ENCODE measurements around the gene TMEM131L. TPM values are rescaled to one million over a fixed set of nuclear protein-coding genes. Genes with fewer than 3 reads are reported as not detected.

TMEM131L gene
- total RNA-seq, 1 donor from 2014 or later: 18.9 TPM

DNA sequence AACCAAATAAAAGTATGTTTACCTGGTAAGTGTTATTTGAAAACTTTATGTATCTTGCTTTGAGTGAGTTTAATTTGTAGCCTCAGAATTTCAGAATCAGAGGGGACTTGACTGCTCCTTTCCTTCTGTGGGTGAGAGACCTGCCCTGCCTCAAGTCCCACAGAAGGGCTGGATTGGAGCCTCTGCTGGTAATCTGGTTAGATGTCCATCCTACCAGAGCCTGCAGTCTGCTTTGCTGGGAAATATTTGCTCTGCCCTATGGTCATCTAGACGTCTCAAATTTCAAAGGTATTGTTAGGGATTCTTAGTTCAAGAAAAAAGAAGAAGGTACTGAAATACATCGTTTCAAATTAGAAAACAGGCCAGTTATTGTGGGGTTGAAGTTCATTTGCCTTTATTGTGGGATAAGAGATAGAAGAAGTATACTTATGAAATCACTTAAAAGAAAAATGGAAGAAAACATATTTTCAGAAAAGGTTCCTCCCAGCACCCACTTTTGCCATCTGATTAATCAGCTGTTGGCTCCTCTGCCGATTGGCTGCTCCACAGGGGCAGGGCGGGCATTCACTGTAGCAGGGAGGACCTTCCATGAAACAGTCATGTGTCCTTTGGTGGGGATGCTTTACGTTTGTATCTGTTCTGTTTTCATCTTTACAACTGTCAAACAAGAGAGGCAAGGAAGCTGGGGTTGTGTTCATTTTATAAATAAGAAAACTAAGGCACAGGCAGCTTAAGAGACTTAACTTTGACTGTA lies 144.6 kb downstream of the TMEM131L start:
- DNase-seq (ENCODE audit: low spot score, unreplicated experiment): no peak
- no peaks in the 10 kb centered on the region for H3K27me3 Mint-ChIP-seq
- no peak for TF ChIP-seq CTCF (IDR thresholded peaks at IDR 0.05; ENCODE audit: unreplicated experiment)
- H3K9me3 Mint-ChIP-seq (ENCODE audit: low read depth): no peaks in the 10 kb centered on the region
- H3K4me1 Mint-ChIP-seq (ENCODE audit: low read depth): no peaks in the 10 kb centered on the region
- H3K36me3 Mint-ChIP-seq (ENCODE audit: insufficient read depth): peaks cover 16% of the 10 kb centered on the region
- no peak overlapping the region for H3K27ac Mint-ChIP-seq
- H3K4me3 Mint-ChIP-seq (ENCODE audit: low read depth): no peak overlapping the region

- no peak for DNase-seq (ENCODE audit: low spot score, unreplicated experiment)
- H3K27me3 Mint-ChIP-seq: no peaks in the 10 kb centered on the region
- H3K4me1 Mint-ChIP-seq (ENCODE audit: low read depth): no peaks in the 10 kb centered on the region
- H3K9me3 Mint-ChIP-seq (ENCODE audit: low read depth): no peaks in the 10 kb centered on the region
- H3K4me3 Mint-ChIP-seq (ENCODE audit: low read depth): no peak overlapping the region
- no peak overlapping the region for H3K27ac Mint-ChIP-seq
- no peak for TF ChIP-seq CTCF (IDR thresholded peaks at IDR 0.05; ENCODE audit: unreplicated experiment)
- H3K36me3 Mint-ChIP-seq (ENCODE audit: insufficient read depth): peaks cover 14% of the 10 kb centered on the region
Observed at GRCh38 chr4:153611679-153612078, 145.5 kb downstream of the TMEM131L start.

DNA sequence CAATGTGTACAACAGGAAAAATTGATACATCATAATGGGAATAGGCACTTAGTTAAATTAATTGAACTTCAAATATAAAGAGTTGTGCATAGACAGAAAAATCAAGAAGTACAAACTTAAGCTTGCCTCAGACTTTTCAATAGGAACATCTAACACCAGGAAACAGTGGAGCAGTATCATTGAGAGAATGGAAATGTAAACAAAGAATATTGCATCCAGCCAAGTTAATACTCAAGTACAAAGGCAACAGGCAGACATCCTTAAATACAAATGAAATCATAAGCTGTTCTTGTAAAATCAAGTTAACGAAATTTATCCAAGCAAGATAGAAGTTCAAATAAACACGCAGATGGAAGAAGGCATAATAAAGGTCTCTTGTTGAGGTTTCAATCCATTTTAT lies 146.7 kb downstream of the TMEM131L start:
- TF ChIP-seq CTCF (IDR thresholded peaks at IDR 0.05; ENCODE audit: unreplicated experiment): no peak
- Mint-ChIP-seq H3K4me1 (ENCODE audit: low read depth) (no peaks in the 10 kb centered on the region), H3K4me3 (ENCODE audit: low read depth) (no peak overlapping the region), H3K36me3 (ENCODE audit: insufficient read depth) (peaks cover 16% of the 10 kb centered on the region), H3K27ac (no peak overlapping the region), H3K27me3 (no peaks in the 10 kb centered on the region), H3K9me3 (ENCODE audit: low read depth) (no peaks in the 10 kb centered on the region)
- no peak for DNase-seq (ENCODE audit: low spot score, unreplicated experiment)

DNA sequence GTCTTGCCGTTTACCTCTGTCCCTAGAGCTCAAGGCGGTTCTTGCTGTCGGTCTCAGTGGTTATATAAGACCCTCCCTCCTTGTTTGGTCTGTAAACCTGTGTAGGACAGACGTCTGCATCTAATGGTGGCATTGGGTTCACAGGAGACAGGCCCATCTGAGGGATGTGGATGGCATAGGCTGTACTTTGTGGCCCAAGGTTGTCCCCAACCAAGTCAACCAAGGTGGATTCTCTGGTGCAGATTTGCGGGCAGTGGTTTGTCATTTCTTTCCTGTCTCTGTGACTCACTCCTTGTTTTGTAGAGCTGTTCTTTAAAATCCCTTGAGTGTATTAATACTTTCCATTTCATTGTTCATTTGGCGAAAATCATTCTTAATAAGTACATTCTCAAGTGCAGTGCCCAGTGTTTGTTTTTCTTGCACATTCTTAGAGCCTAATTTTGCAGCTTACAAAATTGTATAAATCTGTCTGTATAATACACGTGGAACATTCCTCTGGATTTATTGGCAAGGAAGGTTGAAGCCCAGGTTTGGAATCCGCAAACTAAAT lies 149.9 kb downstream of the TMEM131L start:
- Mint-ChIP-seq H3K27me3 (no peaks in the 10 kb centered on the region), H3K9me3 (ENCODE audit: low read depth) (no peaks in the 10 kb centered on the region), H3K36me3 (ENCODE audit: insufficient read depth) (peaks cover 20% of the 10 kb centered on the region), H3K4me1 (ENCODE audit: low read depth) (no peaks in the 10 kb centered on the region), H3K27ac (no peak overlapping the region), H3K4me3 (ENCODE audit: low read depth) (no peak overlapping the region)
- no peak for TF ChIP-seq CTCF (IDR thresholded peaks at IDR 0.05; ENCODE audit: unreplicated experiment)
- DNase-seq (ENCODE audit: low spot score, unreplicated experiment): no peak

DNA sequence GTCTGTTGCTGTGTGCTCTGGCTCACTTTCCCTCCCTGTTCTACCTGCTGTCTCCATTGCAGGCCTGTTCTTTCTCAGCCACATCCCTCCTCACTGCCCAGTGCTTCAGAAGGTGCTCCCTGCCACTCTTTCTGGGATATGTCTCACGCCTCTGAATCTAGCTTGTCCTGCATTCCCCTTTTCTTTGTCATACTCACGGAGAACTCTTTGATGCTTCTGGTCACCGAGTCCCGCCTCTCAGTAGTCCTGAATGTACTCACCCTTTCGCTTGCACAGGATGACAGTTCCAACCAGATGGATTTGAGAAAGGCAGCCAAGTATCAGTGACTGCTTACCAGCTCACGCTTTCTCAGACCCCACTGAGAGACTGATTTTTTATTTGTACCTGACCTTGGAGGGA lies 152.7 kb downstream of the TMEM131L start:
- no peak for TF ChIP-seq CTCF (IDR thresholded peaks at IDR 0.05; ENCODE audit: unreplicated experiment)
- peaks cover 15% of the 10 kb centered on the region for H3K36me3 Mint-ChIP-seq (ENCODE audit: insufficient read depth)
- H3K4me3 Mint-ChIP-seq (ENCODE audit: low read depth): no peak overlapping the region
- no peaks in the 10 kb centered on the region for H3K9me3 Mint-ChIP-seq (ENCODE audit: low read depth)
- no peak overlapping the region for H3K27ac Mint-ChIP-seq
- DNase-seq (ENCODE audit: low spot score, unreplicated experiment): no peak
- no peaks in the 10 kb centered on the region for H3K27me3 Mint-ChIP-seq
- H3K4me1 Mint-ChIP-seq (ENCODE audit: low read depth): no peaks in the 10 kb centered on the region

All from progenitor cell of endocrine pancreas (in vitro differentiated cells).